NCI-H2081 treated with DMSO at 0.1 percent for 48 hours (cell line): ENCODE measurements around the gene PPM1H.
"Not testable (repeated sequence)": the region's sequence is repeated elsewhere in the genome, so short reads cannot be mapped to it uniquely, and the experiment has no call there.

ENCODE experiments used
- DNase-seq: peaks from one replicate; lab custom pipeline; 2025; lab: John Stamatoyannopoulos, UW

The PPM1H gene

GRCh38 chr12:62834971-62835547, 99.9 kb downstream of the PPM1H start:
- DNase-seq: no peak

- DNase-seq: no peak
Observed at GRCh38 chr12:62834406-62834805, 100.5 kb downstream of the PPM1H start.

GRCh38 chr12:62833634-62834033, 101.3 kb downstream of the PPM1H start:
- DNase-seq: no peak

GRCh38 chr12:62832558-62832957, 102.4 kb downstream of the PPM1H start:
- no peak for DNase-seq

GRCh38 chr12:62832027-62832426, 102.9 kb downstream of the PPM1H start:
- no peak for DNase-seq

- no peak for DNase-seq
Observed at GRCh38 chr12:62827855-62828254, 107.1 kb downstream of the PPM1H start.

GRCh38 chr12:62827042-62827441, 107.9 kb downstream of the PPM1H start:
- DNase-seq: no peak

GRCh38 chr12:62817556-62818271, 117.2 kb downstream of the PPM1H start:
- DNase-seq: no peak

GRCh38 chr12:62814243-62814642, 120.7 kb downstream of the PPM1H start:
- DNase-seq: no peak

- no peak for DNase-seq
Observed at GRCh38 chr12:62813031-62813829, 121.7 kb downstream of the PPM1H start.

- DNase-seq: not testable (repeated sequence)
Observed at GRCh38 chr12:62811481-62811880, 123.5 kb downstream of the PPM1H start.

- no peak for DNase-seq
Observed at GRCh38 chr12:62808166-62808879, 126.6 kb downstream of the PPM1H start.

GRCh38 chr12:62806893-62807292, 128.1 kb downstream of the PPM1H start:
- DNase-seq: no peak

GRCh38 chr12:62806244-62806836, 128.6 kb downstream of the PPM1H start:
- DNase-seq: no peak

- no peak for DNase-seq
Observed at GRCh38 chr12:62805517-62805916, 129.4 kb downstream of the PPM1H start.

- no peak for DNase-seq
Observed at GRCh38 chr12:62803756-62804155, 131.2 kb downstream of the PPM1H start.

GRCh38 chr12:62802984-62803383, 132.0 kb downstream of the PPM1H start:
- no peak for DNase-seq

GRCh38 chr12:62802321-62802720, 132.6 kb downstream of the PPM1H start:
- DNase-seq: no peak

- DNase-seq: no peak
Observed at GRCh38 chr12:62801796-62802195, 133.2 kb downstream of the PPM1H start.

GRCh38 chr12:62800707-62801400, 134.1 kb downstream of the PPM1H start:
- no peak for DNase-seq

GRCh38 chr12:62799766-62800406, 135.1 kb downstream of the PPM1H start:
- DNase-seq: no peak
